Measurements from ENCODE around the gene DNAH6. TPM values are rescaled to one million over a fixed set of nuclear protein-coding genes. Genes with fewer than 3 reads are reported as not detected.

Gene DNAH6
- total and polyA plus RNA-seq, 2 of the 8 experiments (the other 6 are each of a cell fraction or from before 2014, with no cell fraction given): 0.06 to 0.43 TPM

DNA sequence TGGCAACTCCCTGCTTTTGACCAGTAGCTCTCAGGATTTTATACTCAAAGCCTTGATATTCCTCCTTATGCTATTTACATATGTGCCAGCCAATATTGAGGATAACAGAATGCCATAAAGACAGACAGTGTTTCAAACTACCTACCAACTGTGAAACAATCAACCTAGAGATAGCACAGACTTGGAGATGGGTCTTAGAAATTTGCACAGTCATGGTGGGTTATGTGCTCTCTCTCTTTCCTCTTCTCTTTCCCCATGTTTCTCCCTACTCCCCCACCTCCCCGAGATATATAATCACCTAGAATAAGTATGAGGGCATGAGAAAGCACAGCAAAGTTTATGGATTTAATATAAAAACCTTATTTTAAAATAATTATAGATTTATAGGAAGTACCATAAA is 33.0 kb upstream of the DNAH6 start:
- Histone ChIP-seq H3K23ac (ENCODE audit: insufficient read length) (no peak overlapping the region), H4K8ac (ENCODE audit: extremely low read depth, insufficient read depth, low read length) (no peak overlapping the region), H3K9me3 (ENCODE audit: insufficient read depth in 2 of 2, low read depth in 1 of 2, low read length in 1 of 2) (no peaks in the 10 kb centered on the region), H3K4ac (replicated peaks; ENCODE audit: insufficient read length, low read depth, low read length) (no peak overlapping the region), H2BK12ac (ENCODE audit: low read depth, low read length) (no peak overlapping the region), H4K5ac (ENCODE audit: insufficient read length, low read depth, low read length) (no peak overlapping the region), H2AK5ac (ENCODE audit: low read depth, low read length) (no peak overlapping the region), H3K9ac (replicated peaks in 1 of 4; ENCODE audit: extremely low read depth in 1 of 4, low read depth in 3 of 4, low read length in 3 of 4) (no peak overlapping the region), H2BK120ac (replicated peaks; ENCODE audit: low read depth, low read length) (no peak overlapping the region), H3K14ac (ENCODE audit: insufficient read length) (no peak overlapping the region), H3K27me3 (replicated peaks in 1 of 4; ENCODE audit: control insufficient read depth in 3 of 4, extremely low read depth in 1 of 4, insufficient read depth in 3 of 4, low read length in 3 of 4) (no peaks in the 10 kb centered on the region), H2BK5ac (ENCODE audit: low read depth, low read length) (no peak overlapping the region), H2BK15ac (ENCODE audit: low read length) (no peak overlapping the region), H3K4me2 (ENCODE audit: insufficient read depth in 1 of 2, low read depth in 2 of 2, low read length in 2 of 2) (no peak overlapping the region), H2BK20ac (ENCODE audit: low read length) (no peak overlapping the region), H3K56ac (replicated peaks; ENCODE audit: insufficient read length, low read depth, low read length) (no peak overlapping the region), H3K79me1 (ENCODE audit: low read depth, low read length) (no peaks in the 10 kb centered on the region), H3K36me3 (ENCODE audit: control insufficient read depth in 2 of 4, insufficient read depth in 4 of 4, low read length in 3 of 4) (no peaks in the 10 kb centered on the region), H3K4me1 (replicated peaks in 1 of 4; ENCODE audit: control insufficient read depth in 3 of 4, insufficient read depth in 4 of 4, low read length in 3 of 4) (no peaks in the 10 kb centered on the region), H3K23me2 (ENCODE audit: low read depth, low read length) (no peaks in the 10 kb centered on the region), H3K18ac (ENCODE audit: extremely low read depth, low read length) (no peak overlapping the region), H3K4me3 (ENCODE audit: extremely low read depth in 1 of 4, insufficient read depth in 2 of 4, low read depth in 3 of 4, low read length in 4 of 4) (no peak overlapping the region), H2AFZ (ENCODE audit: low read length) (no peak overlapping the region), H3K79me2 (ENCODE audit: control insufficient read depth in 1 of 2, insufficient read depth in 2 of 2, low read length in 2 of 2) (no peaks in the 10 kb centered on the region), H3K27ac (ENCODE audit: low read depth, low read length) (no peak overlapping the region), H4K91ac (replicated peaks; ENCODE audit: insufficient read length, low read length) (no peak overlapping the region), H4K20me1 (replicated peaks in 1 of 2; ENCODE audit: control insufficient read depth in 1 of 2, insufficient read depth in 2 of 2, low read length in 2 of 2) (no peaks in the 10 kb centered on the region)
- CTCF ChIA-PET (ENCODE audit: partially characterized antibody): interaction anchor here (0.6 kb wide), 1 partner anchor 1070 kb away, joined by 3 read pairs; no protein-coding TSS in a partner anchor
- FAIRE-seq (no peak), DNase-seq (ENCODE audit: low read depth in 1 of 2, low spot score in 2 of 2) (no peak)
- POLR2A ChIA-PET (ENCODE audit: partially characterized antibody): no interaction called here
- WGBS, 2 experiments (ENCODE audit: extremely low coverage in 1 of 2, insufficient coverage in 1 of 2, insufficient read length in 1 of 2, insufficient replicate concordance in 2 of 2, low coverage in 1 of 2, low lambda C conversion rate in 2 of 2, missing lambda C conversion rate in 1 of 2): 93% methylated on average over 1 of the region's 1 CpG; no CpG with 5 or more reads in 1 of the 2 experiments
- no peak for TF ChIP-seq CHD1 (IDR thresholded peaks at IDR 0.05; ENCODE audit: low read depth, low read length)
- no peak for TF ChIP-seq TAF7 (optimal IDR thresholded peaks at IDR 0.05; ENCODE audit: borderline replicate concordance, low read depth, low read length)
- no peak for TF ChIP-seq CEBPB (IDR thresholded peaks at IDR 0.05; ENCODE audit: low read depth, low read length)
- no peak for TF ChIP-seq CBX5 (IDR thresholded peaks at IDR 0.05; ENCODE audit: low read depth, low read length)
- TF ChIP-seq, protein P1, sequence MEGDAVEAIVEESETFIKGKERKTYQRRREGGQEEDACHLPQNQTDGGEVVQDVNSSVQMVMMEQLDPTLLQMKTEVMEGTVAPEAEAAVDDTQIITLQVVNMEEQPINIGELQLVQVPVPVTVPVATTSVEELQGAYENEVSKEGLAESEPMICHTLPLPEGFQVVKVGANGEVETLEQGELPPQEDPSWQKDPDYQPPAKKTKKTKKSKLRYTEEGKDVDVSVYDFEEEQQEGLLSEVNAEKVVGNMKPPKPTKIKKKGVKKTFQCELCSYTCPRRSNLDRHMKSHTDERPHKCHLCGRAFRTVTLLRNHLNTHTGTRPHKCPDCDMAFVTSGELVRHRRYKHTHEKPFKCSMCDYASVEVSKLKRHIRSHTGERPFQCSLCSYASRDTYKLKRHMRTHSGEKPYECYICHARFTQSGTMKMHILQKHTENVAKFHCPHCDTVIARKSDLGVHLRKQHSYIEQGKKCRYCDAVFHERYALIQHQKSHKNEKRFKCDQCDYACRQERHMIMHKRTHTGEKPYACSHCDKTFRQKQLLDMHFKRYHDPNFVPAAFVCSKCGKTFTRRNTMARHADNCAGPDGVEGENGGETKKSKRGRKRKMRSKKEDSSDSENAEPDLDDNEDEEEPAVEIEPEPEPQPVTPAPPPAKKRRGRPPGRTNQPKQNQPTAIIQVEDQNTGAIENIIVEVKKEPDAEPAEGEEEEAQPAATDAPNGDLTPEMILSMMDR (IDR thresholded peaks at IDR 0.05; ENCODE audit: control extremely low read depth in 1 of 3, insufficient read depth in 1 of 3, low read depth in 1 of 3, low read length in 3 of 3): no peak
- TF ChIP-seq RNF2 (IDR thresholded peaks at IDR 0.05; ENCODE audit: borderline replicate concordance, low read depth, low read length, missing control alignments, poor library complexity, severe bottlenecking): no peak
- TF ChIP-seq SP1 (IDR thresholded peaks at IDR 0.05; ENCODE audit: low read depth, low read length): no peak
- TF ChIP-seq JUN (IDR thresholded peaks at IDR 0.05; ENCODE audit: low read depth, low read length): no peak
- no peak for TF ChIP-seq JUND (IDR thresholded peaks at IDR 0.05; ENCODE audit: low read length)
- no peak for TF ChIP-seq GTF2F1 (IDR thresholded peaks at IDR 0.05; ENCODE audit: borderline replicate concordance, low read depth, low read length)
- TF ChIP-seq NANOG (IDR thresholded peaks at IDR 0.05; ENCODE audit: insufficient read depth, low read depth, low read length, poor library complexity, severe bottlenecking): no peak
- no peak for TF ChIP-seq TCF12 (IDR thresholded peaks at IDR 0.05; ENCODE audit: low read depth, low read length)
- no peak for TF ChIP-seq TEAD4 (IDR thresholded peaks at IDR 0.05; ENCODE audit: low read depth, low read length)
